ENCODE data around the gene ENSA.

ENSA gene

DNA sequence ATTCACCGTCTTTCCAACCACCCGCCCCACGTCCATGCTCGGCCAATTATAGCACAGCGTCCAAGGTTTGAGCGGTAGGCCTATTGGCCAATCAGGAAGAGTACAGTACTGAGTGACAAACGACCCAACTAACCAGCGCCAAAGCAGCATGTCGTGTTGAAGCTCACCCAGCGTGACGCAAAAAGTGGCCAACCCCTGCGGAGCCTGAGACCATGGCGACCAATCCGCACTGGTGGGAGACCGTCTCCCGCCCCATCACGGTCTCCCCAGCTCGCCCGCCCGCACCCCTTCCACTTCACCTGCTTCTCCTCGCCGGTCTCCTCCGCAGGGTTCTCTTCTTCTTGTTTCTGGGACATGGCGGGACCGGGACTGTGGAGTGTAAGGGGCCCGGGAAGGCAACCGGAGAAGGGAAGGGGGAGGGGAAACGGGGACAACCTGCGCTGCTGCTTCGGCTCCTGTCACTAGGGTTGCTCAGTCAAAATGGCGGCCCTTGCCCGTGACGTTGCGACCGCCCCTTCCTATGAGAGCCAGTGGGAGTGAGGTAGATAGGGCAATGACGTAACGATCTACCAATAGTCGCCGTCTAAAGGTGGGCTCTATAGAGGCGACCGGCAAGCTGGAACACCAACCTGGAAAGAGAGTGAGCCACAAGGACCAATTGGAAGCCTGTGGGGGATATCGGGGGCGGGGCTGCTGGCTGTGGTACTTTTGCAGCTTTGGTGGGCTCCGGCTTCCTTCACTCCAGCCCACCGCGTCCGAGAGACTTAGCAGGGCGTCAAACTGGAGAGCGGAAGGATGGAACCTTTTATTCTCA lies at the start of gene ENSA:
Gene ENSA, minus strand, starts transcription at position 498 of the 814 bp plus-strand sequence. Its CDS starts 142 bp downstream, at position 356.
- DNase-seq (ENCODE audit: low read depth) = peak; percentile 99
- TF ChIP-seq POLR2A (IDR thresholded peaks at IDR 0.05; ENCODE audit: extremely low read depth, insufficient read length) (peak; percentile 53), MYC (IDR thresholded peaks at IDR 0.05; ENCODE audit: low read depth, low read length) (peak; percentile 26; the same call in 1 of the 2 replicates), MAX (IDR thresholded peaks at IDR 0.05; ENCODE audit: low read depth, low read length) (peak; percentile 55)
- TF ChIP-seq, protein P1, sequence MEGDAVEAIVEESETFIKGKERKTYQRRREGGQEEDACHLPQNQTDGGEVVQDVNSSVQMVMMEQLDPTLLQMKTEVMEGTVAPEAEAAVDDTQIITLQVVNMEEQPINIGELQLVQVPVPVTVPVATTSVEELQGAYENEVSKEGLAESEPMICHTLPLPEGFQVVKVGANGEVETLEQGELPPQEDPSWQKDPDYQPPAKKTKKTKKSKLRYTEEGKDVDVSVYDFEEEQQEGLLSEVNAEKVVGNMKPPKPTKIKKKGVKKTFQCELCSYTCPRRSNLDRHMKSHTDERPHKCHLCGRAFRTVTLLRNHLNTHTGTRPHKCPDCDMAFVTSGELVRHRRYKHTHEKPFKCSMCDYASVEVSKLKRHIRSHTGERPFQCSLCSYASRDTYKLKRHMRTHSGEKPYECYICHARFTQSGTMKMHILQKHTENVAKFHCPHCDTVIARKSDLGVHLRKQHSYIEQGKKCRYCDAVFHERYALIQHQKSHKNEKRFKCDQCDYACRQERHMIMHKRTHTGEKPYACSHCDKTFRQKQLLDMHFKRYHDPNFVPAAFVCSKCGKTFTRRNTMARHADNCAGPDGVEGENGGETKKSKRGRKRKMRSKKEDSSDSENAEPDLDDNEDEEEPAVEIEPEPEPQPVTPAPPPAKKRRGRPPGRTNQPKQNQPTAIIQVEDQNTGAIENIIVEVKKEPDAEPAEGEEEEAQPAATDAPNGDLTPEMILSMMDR (IDR thresholded peaks at IDR 0.05; ENCODE audit: low read depth, low read length) = no peak
- peak within 1 kb of the TSS; percentile 99 for H3K4me3 ChIP-seq (ENCODE audit: low read depth, low read length)

GRCh38 chr1:150678988-150679387 lies 49.6 kb upstream of the ENSA start:
- no peak for TF ChIP-seq MYC (IDR thresholded peaks at IDR 0.05; ENCODE audit: low read depth, low read length)
- no peak for TF ChIP-seq POLR2A (IDR thresholded peaks at IDR 0.05; ENCODE audit: extremely low read depth, insufficient read length)
- DNase-seq (ENCODE audit: low read depth) = no peak
- H3K4me3 ChIP-seq (ENCODE audit: low read depth, low read length) = no peak overlapping the region

GRCh38 chr1:150674881-150675280 lies 45.5 kb upstream of the ENSA start:
- TF ChIP-seq, protein P1 (IDR thresholded peaks at IDR 0.05; ENCODE audit: low read depth, low read length) = no peak
- TF ChIP-seq MAX (IDR thresholded peaks at IDR 0.05; ENCODE audit: low read depth, low read length) = no peak
- no peak for TF ChIP-seq POLR2A (IDR thresholded peaks at IDR 0.05; ENCODE audit: extremely low read depth, insufficient read length)
- TF ChIP-seq MYC (IDR thresholded peaks at IDR 0.05; ENCODE audit: low read depth, low read length) = no peak
- DNase-seq (ENCODE audit: low read depth) = no peak
- H3K4me3 ChIP-seq (ENCODE audit: low read depth, low read length) = no peak overlapping the region

- no peak for DNase-seq (ENCODE audit: low read depth)
- TF ChIP-seq, protein P1 (IDR thresholded peaks at IDR 0.05; ENCODE audit: low read depth, low read length) = no peak
- no peak for TF ChIP-seq MYC (IDR thresholded peaks at IDR 0.05; ENCODE audit: low read depth, low read length)
- no peak for TF ChIP-seq POLR2A (IDR thresholded peaks at IDR 0.05; ENCODE audit: extremely low read depth, insufficient read length)
- no peak overlapping the region for H3K4me3 ChIP-seq (ENCODE audit: low read depth, low read length)
Observed at GRCh38 chr1:150663321-150663720, 33.9 kb upstream of the ENSA start.

DNA sequence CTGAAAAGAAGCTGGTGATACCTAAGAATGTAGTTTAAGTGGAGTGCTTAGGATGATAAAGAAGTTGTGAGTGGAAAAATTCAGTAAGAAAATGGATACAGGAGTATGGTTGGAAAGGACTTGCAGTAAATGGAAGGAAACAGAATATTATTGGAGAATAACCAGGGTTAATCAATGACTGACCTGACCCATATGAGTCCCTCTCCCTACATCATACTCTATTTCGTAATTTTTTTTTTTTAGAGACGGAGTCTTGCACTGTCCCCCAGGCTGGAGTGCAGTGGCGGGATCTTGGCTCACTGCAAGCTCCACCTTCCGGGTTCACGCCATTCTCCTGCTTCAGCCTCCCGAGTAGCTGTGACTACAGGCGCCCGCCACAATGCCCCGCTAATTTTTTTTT lies 33.4 kb upstream of the ENSA start:
- no peak overlapping the region for H3K4me3 ChIP-seq (ENCODE audit: low read depth, low read length)
- TF ChIP-seq, protein P1 (IDR thresholded peaks at IDR 0.05; ENCODE audit: low read depth, low read length) = no peak
- TF ChIP-seq POLR2A (IDR thresholded peaks at IDR 0.05; ENCODE audit: extremely low read depth, insufficient read length) (no peak), MAX (IDR thresholded peaks at IDR 0.05; ENCODE audit: low read depth, low read length) (no peak)

GRCh38 chr1:150661156-150661555 lies 31.7 kb upstream of the ENSA start:
- TF ChIP-seq, protein P1 (IDR thresholded peaks at IDR 0.05; ENCODE audit: low read depth, low read length) = no peak
- TF ChIP-seq MAX (IDR thresholded peaks at IDR 0.05; ENCODE audit: low read depth, low read length) (no peak), POLR2A (IDR thresholded peaks at IDR 0.05; ENCODE audit: extremely low read depth, insufficient read length) (no peak), MYC (IDR thresholded peaks at IDR 0.05; ENCODE audit: low read depth, low read length) (no peak)
- DNase-seq (ENCODE audit: low read depth) = no peak

More for the DNA sequence above, 33.4 kb upstream of the ENSA start:
- no peak for DNase-seq (ENCODE audit: low read depth)

More at GRCh38 chr1:150661156-150661555, 31.7 kb upstream of the ENSA start:
- no peak overlapping the region for H3K4me3 ChIP-seq (ENCODE audit: low read depth, low read length)
